NCI-H2196 (cell line): Measurements from ENCODE around the gene PRRG1.
"Not testable (repeated sequence)": the region's sequence is repeated elsewhere in the genome, so short reads cannot be mapped to it uniquely, and the experiment has no call there.

Experiments used
- DNase-seq: peaks from one replicate; lab custom pipeline; 2025; ENCODE audit not compliant: unreplicated experiment; lab: John Stamatoyannopoulos, UW

Gene PRRG1

GRCh38 chrX:37462346-37462745, 113.2 kb downstream of the PRRG1 start:
- no peak for DNase-seq

GRCh38 chrX:37468124-37468739, 119.1 kb downstream of the PRRG1 start:
- no peak for DNase-seq

GRCh38 chrX:37470711-37471110, 121.5 kb downstream of the PRRG1 start:
- no peak for DNase-seq

- DNase-seq = no peak
These were observed 123.7 kb downstream of the PRRG1 start for GRCh38 chrX:37472836-37473235.

GRCh38 chrX:37474478-37474877, 125.3 kb downstream of the PRRG1 start:
- DNase-seq = no peak

GRCh38 chrX:37476571-37477170, 127.5 kb downstream of the PRRG1 start:
- DNase-seq = no peak

DNA sequence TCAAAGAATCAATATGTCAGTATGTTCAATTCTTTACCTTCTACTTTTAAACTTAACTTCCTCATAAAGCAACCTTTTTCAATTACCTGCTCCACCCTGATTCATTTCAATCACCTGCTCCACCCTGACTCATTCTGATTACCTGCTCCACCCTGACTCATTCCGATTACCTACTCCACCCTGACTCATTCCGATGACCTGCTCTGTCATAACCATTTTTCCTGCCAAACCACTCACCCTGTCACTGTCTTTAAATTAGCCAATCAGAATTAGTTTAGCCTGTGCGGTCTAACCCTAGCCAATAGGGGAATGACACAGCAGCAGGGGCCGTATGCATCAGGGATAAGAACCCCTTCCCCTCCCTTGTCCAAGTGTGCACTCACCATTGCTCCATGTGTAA, 135.2 kb downstream of the PRRG1 start:
- not testable (repeated sequence) for DNase-seq

GRCh38 chrX:37485429-37485828, 136.3 kb downstream of the PRRG1 start:
- no peak for DNase-seq

DNA sequence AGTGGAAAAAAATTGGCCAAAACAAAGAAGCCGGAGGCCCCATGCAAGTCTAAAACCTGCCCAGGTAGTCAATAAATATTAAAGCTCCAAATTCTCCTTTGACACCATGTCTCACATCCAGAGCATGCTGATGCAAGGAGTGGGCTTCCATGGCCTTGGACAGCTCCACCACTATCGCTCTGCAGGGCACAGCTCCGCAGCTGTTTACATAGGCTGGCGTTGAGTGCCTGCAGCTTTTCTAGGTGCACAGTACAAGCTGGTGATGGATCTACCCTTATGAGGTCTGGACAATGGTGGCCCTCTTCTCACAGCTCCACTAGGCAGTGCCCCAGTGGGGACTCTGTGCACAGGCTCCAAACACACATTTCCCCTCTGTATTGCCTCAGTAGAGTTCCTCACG, 138.1 kb downstream of the PRRG1 start:
- DNase-seq = no peak

DNA sequence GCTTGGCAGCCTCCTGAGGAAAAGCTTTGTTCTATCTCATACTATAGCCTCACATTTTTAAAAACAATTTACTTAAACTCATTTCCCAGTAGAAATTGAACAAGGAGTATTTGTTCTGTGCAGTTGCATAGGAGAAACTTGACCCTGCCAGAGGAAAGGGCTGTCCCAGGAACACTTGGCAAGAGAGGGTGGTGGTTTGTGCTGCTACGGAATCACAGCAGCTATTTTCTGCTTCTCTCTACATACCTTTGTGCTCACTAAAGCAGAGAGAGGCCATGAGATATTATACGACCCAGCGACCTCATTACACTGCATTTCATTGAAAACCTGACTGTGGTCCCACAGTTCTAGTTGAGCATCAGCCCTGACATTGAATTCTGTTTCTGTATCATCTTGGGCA, 139.2 kb downstream of the PRRG1 start:
- no peak for DNase-seq

DNA sequence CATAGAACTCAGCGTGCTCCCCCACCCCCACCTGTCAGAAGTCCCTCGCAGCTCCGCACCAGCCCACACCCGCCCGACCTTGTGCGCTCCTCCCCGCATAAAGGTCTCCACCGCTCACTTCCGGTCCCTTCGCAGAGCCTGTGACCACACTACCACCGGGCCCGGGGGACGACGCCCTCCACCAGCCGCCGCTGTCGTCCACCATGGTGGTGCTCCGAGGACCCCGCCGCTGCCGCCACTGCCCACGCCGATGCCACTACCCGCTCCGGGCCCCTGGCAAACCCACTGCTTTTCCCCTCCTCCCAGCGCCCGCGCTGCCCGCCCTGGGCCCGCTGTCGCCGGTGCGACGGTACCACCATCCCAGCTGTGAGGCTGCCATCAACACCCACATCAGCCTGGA, 142.5 kb downstream of the PRRG1 start:
- DNase-seq = no peak

DNA sequence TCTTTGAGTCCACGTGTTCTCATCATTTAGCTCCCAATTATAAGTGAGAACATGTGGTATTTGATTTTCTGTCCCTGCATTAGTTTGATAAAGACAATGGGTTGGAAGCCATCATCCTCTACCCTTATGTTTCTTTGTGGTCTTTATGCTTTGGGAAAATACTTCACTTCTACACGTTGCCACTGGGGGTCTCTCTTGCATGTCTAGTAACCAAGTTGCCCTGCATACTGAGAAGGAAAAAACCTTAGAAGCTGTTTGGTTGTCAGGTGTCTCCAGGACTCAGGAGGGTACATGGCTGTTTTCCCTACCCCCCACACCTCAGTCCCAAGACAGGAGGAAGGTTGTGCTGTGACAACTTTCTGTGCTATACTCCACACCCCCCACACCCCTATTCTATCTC, 146.6 kb downstream of the PRRG1 start:
- DNase-seq = not testable (repeated sequence)

DNA sequence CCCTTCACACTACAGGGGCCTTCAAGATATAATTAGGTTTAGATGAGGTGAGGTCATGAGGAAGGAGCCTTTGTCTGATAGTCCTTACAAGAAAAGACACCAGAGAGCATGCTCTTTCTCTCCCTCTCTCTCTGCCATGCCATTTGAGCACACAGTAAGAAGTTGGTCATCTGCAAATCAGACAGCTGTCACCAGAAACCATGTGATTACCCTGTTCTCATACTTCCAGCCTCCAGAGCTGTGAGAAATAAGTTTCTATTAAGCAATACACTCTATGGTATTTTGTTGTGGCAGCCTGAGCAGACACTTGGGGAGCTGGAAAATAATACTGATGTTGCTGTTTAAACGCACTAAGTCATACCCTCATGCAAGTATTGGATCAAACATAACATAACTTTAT, 148.0 kb downstream of the PRRG1 start:
- DNase-seq = not testable (repeated sequence)

DNA sequence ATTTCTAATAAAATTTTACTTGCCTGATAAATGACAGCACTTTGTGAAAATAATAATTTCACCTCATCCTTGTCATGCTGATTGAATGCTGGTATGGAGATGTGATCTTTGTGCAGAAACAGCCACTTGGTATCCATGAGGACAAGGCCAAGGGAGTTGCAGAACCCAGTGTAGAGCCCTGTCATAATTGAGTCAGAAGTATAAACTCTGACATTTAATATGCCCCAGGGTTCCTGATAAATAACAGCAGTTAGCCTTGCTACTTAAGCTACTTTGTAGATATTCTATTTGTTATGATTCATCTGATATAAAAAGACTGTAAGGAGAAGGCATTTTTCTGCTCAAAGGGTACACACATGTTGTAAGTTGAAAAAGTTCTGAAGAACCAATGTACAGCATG, 149.2 kb downstream of the PRRG1 start:
- DNase-seq = not testable (repeated sequence)

GRCh38 chrX:37499649-37500048, 150.5 kb downstream of the PRRG1 start:
- not testable (repeated sequence) for DNase-seq

DNA sequence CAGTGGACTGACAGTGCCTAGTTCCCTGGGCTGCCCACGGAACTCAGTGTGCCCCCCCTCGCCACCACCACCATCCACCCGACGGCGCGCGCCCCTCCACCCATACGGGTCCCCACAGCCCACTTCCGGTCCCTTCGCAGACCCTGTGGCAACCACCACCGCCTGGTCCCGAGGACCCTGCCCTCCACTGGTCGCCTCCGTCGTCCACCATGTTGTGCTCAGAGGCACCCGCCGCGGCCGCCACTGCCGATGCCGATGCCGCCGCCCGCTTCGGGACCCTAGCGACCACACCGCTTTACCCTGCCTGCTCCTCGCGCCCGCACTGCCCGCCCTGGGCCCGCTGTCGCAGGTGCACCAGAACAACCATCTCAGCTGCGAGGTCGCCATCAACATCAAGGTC, 155.8 kb downstream of the PRRG1 start:
- DNase-seq = no peak
